ENCODE measurements around the gene TTC24.

TTC24 gene

GRCh38 chr1:156579472-156579871, at the start of gene TTC24:
TSS of gene TTC24 (plus strand) at chr1:156579723. CDS start at chr1:156581365, 1,642 bp downstream.
- peaks cover 5% of the 10 kb centered on the region for H3K27me3 Mint-ChIP-seq

GRCh38 chr1:156530006-156530405, 49.5 kb upstream of the TTC24 start:
- Mint-ChIP-seq H3K4me3 (no peak overlapping the region), H3K4me1 (ENCODE audit: low read depth) (peaks cover 32% of the 10 kb centered on the region), H3K9me3 (no peaks in the 10 kb centered on the region), H3K27ac (no peak overlapping the region), H3K27me3 (no peaks in the 10 kb centered on the region), H3K36me3 (ENCODE audit: low read depth) (no peaks in the 10 kb centered on the region)
- intact Hi-C loops (cut with micrococcal nuclease), result no loop called here

More at GRCh38 chr1:156579472-156579871, at the start of gene TTC24:
- intact Hi-C loops (cut with micrococcal nuclease), result no loop called here
- peaks cover 26% of the 10 kb centered on the region for H3K4me1 Mint-ChIP-seq (ENCODE audit: low read depth)
- H3K4me3 Mint-ChIP-seq, result no peak within 1 kb of the TSS
- H3K27ac Mint-ChIP-seq, result no peak within 1 kb of the TSS
- H3K36me3 Mint-ChIP-seq (ENCODE audit: low read depth), result no peaks in the 10 kb centered on the region
- no peaks in the 10 kb centered on the region for H3K9me3 Mint-ChIP-seq

GRCh38 chr1:156532374-156532773, 47.1 kb upstream of the TTC24 start:
- no peaks in the 10 kb centered on the region for H3K36me3 Mint-ChIP-seq (ENCODE audit: low read depth)
- intact Hi-C loops (cut with micrococcal nuclease), result no loop called here
- H3K27me3 Mint-ChIP-seq, result no peaks in the 10 kb centered on the region
- H3K9me3 Mint-ChIP-seq, result no peaks in the 10 kb centered on the region
- H3K27ac Mint-ChIP-seq, result no peak overlapping the region
- H3K4me3 Mint-ChIP-seq, result no peak overlapping the region
- H3K4me1 Mint-ChIP-seq (ENCODE audit: low read depth), result peaks cover 14% of the 10 kb centered on the region

GRCh38 chr1:156533568-156534220, 45.8 kb upstream of the TTC24 start:
- Mint-ChIP-seq H3K27ac (no peak overlapping the region), H3K4me3 (no peak overlapping the region), H3K36me3 (ENCODE audit: low read depth) (no peaks in the 10 kb centered on the region), H3K27me3 (no peaks in the 10 kb centered on the region), H3K4me1 (ENCODE audit: low read depth) (peaks cover under 1% of the 10 kb centered on the region), H3K9me3 (no peaks in the 10 kb centered on the region)
- intact Hi-C loops (cut with micrococcal nuclease), result no loop called here

- Mint-ChIP-seq H3K4me3 (no peak overlapping the region), H3K27ac (no peak overlapping the region), H3K9me3 (no peaks in the 10 kb centered on the region), H3K36me3 (ENCODE audit: low read depth) (no peaks in the 10 kb centered on the region), H3K27me3 (no peaks in the 10 kb centered on the region), H3K4me1 (ENCODE audit: low read depth) (no peaks in the 10 kb centered on the region)
- intact Hi-C loops (cut with micrococcal nuclease), result no loop called here
These were observed 45.0 kb upstream of the TTC24 start for GRCh38 chr1:156534424-156535060.

GRCh38 chr1:156537027-156537426, 42.5 kb upstream of the TTC24 start:
- Mint-ChIP-seq H3K4me1 (ENCODE audit: low read depth) (peaks cover 10% of the 10 kb centered on the region), H3K27me3 (no peaks in the 10 kb centered on the region), H3K27ac (no peak overlapping the region), H3K36me3 (ENCODE audit: low read depth) (no peaks in the 10 kb centered on the region), H3K9me3 (no peaks in the 10 kb centered on the region), H3K4me3 (no peak overlapping the region)
- intact Hi-C loops (cut with micrococcal nuclease), result no loop called here

GRCh38 chr1:156538711-156539440, 40.6 kb upstream of the TTC24 start:
- Mint-ChIP-seq H3K36me3 (ENCODE audit: low read depth) (no peaks in the 10 kb centered on the region), H3K9me3 (no peaks in the 10 kb centered on the region), H3K27me3 (no peaks in the 10 kb centered on the region), H3K4me3 (no peak overlapping the region), H3K4me1 (ENCODE audit: low read depth) (peaks cover 18% of the 10 kb centered on the region), H3K27ac (no peak overlapping the region)
- intact Hi-C loops (cut with micrococcal nuclease), result no loop called here

GRCh38 chr1:156539818-156540355, 39.6 kb upstream of the TTC24 start:
- intact Hi-C loops (cut with micrococcal nuclease), result no loop called here
- Mint-ChIP-seq H3K4me1 (ENCODE audit: low read depth) (peaks cover 23% of the 10 kb centered on the region), H3K27me3 (no peaks in the 10 kb centered on the region), H3K27ac (peak overlapping the region; percentile 24), H3K9me3 (no peaks in the 10 kb centered on the region), H3K36me3 (ENCODE audit: low read depth) (no peaks in the 10 kb centered on the region), H3K4me3 (no peak overlapping the region)

GRCh38 chr1:156540955-156541354, 38.6 kb upstream of the TTC24 start:
- Mint-ChIP-seq H3K4me1 (ENCODE audit: low read depth) (peaks cover 24% of the 10 kb centered on the region), H3K36me3 (ENCODE audit: low read depth) (no peaks in the 10 kb centered on the region), H3K27me3 (no peaks in the 10 kb centered on the region), H3K4me3 (no peak overlapping the region), H3K9me3 (no peaks in the 10 kb centered on the region), H3K27ac (no peak overlapping the region)
- intact Hi-C loops (cut with micrococcal nuclease), result no loop called here

- Mint-ChIP-seq H3K9me3 (no peaks in the 10 kb centered on the region), H3K27me3 (no peaks in the 10 kb centered on the region), H3K4me3 (no peak overlapping the region), H3K36me3 (ENCODE audit: low read depth) (no peaks in the 10 kb centered on the region), H3K27ac (no peak overlapping the region), H3K4me1 (ENCODE audit: low read depth) (peaks cover 24% of the 10 kb centered on the region)
- intact Hi-C loops (cut with micrococcal nuclease), result no loop called here
These were observed 36.5 kb upstream of the TTC24 start for GRCh38 chr1:156543066-156543465.

GRCh38 chr1:156544592-156545102, 34.9 kb upstream of the TTC24 start:
- no peak overlapping the region for H3K27ac Mint-ChIP-seq
- intact Hi-C loops (cut with micrococcal nuclease), result loop anchor here (2.0 kb wide), 1 partner anchor 76 kb away; no protein-coding TSS in a partner anchor
- H3K36me3 Mint-ChIP-seq (ENCODE audit: low read depth), result no peaks in the 10 kb centered on the region
- H3K4me3 Mint-ChIP-seq, result no peak overlapping the region
- H3K4me1 Mint-ChIP-seq (ENCODE audit: low read depth), result peaks cover 24% of the 10 kb centered on the region
- H3K9me3 Mint-ChIP-seq, result no peaks in the 10 kb centered on the region
- no peaks in the 10 kb centered on the region for H3K27me3 Mint-ChIP-seq

GRCh38 chr1:156546267-156546666, 33.3 kb upstream of the TTC24 start:
- Mint-ChIP-seq H3K9me3 (no peaks in the 10 kb centered on the region), H3K4me3 (no peak overlapping the region), H3K27me3 (peaks cover 1% of the 10 kb centered on the region), H3K27ac (no peak overlapping the region), H3K4me1 (ENCODE audit: low read depth) (peaks cover 15% of the 10 kb centered on the region), H3K36me3 (ENCODE audit: low read depth) (no peaks in the 10 kb centered on the region)
- intact Hi-C loops (cut with micrococcal nuclease), result no loop called here

- H3K4me1 Mint-ChIP-seq (ENCODE audit: low read depth), result peaks cover 26% of the 10 kb centered on the region
- no peak overlapping the region for H3K4me3 Mint-ChIP-seq
- H3K27ac Mint-ChIP-seq, result no peak overlapping the region
- no peaks in the 10 kb centered on the region for H3K9me3 Mint-ChIP-seq
- intact Hi-C loops (cut with micrococcal nuclease), result no loop called here
- H3K36me3 Mint-ChIP-seq (ENCODE audit: low read depth), result no peaks in the 10 kb centered on the region
- H3K27me3 Mint-ChIP-seq, result peaks cover 1% of the 10 kb centered on the region
These were observed 32.1 kb upstream of the TTC24 start for GRCh38 chr1:156547434-156547833.

- Mint-ChIP-seq H3K4me1 (ENCODE audit: low read depth) (peaks cover 28% of the 10 kb centered on the region), H3K9me3 (no peaks in the 10 kb centered on the region), H3K4me3 (no peak overlapping the region), H3K27me3 (peaks cover 1% of the 10 kb centered on the region), H3K27ac (no peak overlapping the region), H3K36me3 (ENCODE audit: low read depth) (no peaks in the 10 kb centered on the region)
- intact Hi-C loops (cut with micrococcal nuclease), result no loop called here
These were observed 31.5 kb upstream of the TTC24 start for GRCh38 chr1:156547982-156548381.
